ENCODE results near the gene LENG8. TPM values are rescaled to one million over a fixed set of nuclear protein-coding genes. Genes with fewer than 3 reads are reported as not detected.
"Not testable (repeated sequence)": the region's sequence is repeated elsewhere in the genome, so short reads cannot be mapped to it uniquely, and the experiment has no call there.

LENG8 gene
- total RNA-seq, 1 donor from 2014 or later = 39.1 TPM

- peak; percentile 78 for TF ChIP-seq CTCF (conservative IDR thresholded peaks at IDR 0.05; ENCODE audit: low read depth, low read length)
- H3K4me3 ChIP-seq (ENCODE audit: low read depth, low read length) = no peak overlapping the region
- DNase-seq (ENCODE audit: low read depth) = no peak
Measured at GRCh38 chr19:54481326-54481930, 32.4 kb downstream of the LENG8 start.

DNA sequence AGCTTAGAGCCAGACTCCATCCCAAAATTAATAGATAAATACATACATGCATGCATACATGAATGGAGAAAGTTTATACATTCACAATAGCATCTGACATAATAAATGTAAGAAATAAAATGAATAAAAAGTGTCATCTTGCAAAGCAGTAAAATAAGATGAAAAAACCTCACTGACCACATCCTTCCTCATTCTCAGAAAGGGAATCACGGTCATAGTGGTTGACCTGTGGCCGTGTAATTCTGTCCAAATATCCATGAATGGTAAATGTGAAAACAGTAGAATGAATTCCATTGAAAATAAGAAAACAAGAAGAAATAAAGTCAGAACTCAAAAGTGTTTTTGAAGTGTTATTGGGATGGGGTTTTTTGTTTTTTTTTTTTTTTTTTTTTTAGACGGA is 33.9 kb downstream of the LENG8 start:
- no peak for DNase-seq (ENCODE audit: low read depth)
- no peak for TF ChIP-seq CTCF (conservative IDR thresholded peaks at IDR 0.05; ENCODE audit: low read depth, low read length)
- H3K4me3 ChIP-seq (ENCODE audit: low read depth, low read length) = no peak overlapping the region

DNA sequence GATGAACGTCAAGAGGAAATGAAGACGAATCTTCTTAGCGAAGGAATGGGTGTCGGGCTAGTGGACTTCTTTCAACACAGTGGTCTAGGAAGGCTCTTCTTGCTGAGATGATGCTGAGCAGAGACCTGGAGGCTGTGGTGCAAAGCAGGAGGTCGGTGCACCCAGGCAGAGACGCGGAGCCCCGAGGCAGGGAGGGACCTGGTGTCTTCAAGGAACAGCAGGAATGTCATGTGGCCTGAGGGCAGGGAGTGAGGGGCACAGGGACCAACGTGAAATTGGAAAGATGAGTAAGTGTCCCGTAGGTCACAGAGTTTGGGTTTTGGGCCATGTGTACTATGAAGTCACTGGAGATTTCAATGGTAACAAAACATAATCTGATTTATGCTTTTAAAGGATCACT is 35.5 kb downstream of the LENG8 start:
- DNase-seq (ENCODE audit: low read depth) = no peak
- no peak overlapping the region for H3K4me3 ChIP-seq (ENCODE audit: low read depth, low read length)
- TF ChIP-seq CTCF (conservative IDR thresholded peaks at IDR 0.05; ENCODE audit: low read depth, low read length) = no peak

GRCh38 chr19:54485851-54486250 is 36.9 kb downstream of the LENG8 start:
- no peak for DNase-seq (ENCODE audit: low read depth)
- no peak overlapping the region for H3K4me3 ChIP-seq (ENCODE audit: low read depth, low read length)
- TF ChIP-seq CTCF (conservative IDR thresholded peaks at IDR 0.05; ENCODE audit: low read depth, low read length) = no peak

DNA sequence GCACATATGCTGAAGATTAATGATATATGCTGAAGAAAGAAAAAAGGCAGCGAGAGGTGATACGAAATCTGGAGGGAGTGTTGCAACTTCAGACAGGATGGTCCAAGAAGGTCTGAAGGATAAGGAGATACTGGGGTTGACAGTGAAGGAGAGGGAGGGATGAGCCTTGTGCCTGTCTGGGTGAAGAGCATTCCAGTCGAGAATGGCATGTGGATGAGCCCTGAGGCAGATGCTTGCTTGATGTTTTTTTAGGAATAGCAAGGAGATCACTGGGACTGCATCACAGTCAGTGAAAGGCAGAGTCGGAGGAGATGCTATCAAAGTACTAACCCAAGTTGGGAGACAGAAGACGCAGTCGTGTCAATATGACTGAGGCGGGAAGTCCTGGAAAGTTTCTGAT is 40.3 kb downstream of the LENG8 start:
- no peak for DNase-seq (ENCODE audit: low read depth)
- no peak for TF ChIP-seq CTCF (conservative IDR thresholded peaks at IDR 0.05; ENCODE audit: low read depth, low read length)
- H3K4me3 ChIP-seq (ENCODE audit: low read depth, low read length) = no peak overlapping the region

DNA sequence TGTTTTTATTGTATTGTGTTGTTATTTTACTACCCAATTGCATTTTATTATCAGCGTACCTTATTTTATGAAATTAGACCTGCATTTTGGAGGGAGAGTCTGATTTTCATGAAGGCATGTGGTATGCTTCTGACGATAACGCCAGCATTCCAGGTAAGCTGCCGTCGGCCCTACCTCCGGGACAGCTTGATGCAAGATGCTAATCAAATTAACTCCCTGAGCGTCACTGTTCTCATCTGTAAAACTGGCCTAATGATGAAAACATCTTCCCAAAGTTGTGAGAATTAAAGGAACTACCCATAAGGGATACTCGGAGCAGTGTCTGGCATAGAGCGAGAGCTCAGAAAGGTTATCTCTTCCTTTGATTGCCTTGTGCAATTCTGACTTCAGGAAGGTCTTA is 40.8 kb downstream of the LENG8 start:
- TF ChIP-seq CTCF (conservative IDR thresholded peaks at IDR 0.05; ENCODE audit: low read depth, low read length) = no peak
- no peak for DNase-seq (ENCODE audit: low read depth)
- H3K4me3 ChIP-seq (ENCODE audit: low read depth, low read length) = no peak overlapping the region

DNA sequence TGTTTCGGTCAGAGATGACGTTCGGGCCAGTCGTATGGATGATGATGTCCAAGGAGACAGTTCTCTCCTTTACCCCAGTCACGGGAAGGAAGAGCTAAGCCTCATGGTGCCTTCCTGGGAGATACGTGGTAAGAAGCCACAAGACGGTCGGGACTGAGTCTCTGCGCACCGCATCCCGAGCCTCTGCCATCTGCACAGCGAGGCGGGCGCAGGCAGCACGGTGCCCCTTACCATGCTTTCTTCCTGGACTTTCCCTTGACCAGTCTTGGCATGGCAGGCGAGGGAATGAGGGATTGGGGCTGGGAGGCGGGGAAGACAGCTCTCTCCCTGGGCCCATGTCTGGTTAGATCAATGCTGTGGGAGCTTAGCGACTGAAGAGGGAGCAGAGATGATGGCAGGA is 43.6 kb downstream of the LENG8 start:
- DNase-seq (ENCODE audit: low read depth) = no peak
- no peak overlapping the region for H3K4me3 ChIP-seq (ENCODE audit: low read depth, low read length)
- TF ChIP-seq CTCF (conservative IDR thresholded peaks at IDR 0.05; ENCODE audit: low read depth, low read length) = no peak

DNA sequence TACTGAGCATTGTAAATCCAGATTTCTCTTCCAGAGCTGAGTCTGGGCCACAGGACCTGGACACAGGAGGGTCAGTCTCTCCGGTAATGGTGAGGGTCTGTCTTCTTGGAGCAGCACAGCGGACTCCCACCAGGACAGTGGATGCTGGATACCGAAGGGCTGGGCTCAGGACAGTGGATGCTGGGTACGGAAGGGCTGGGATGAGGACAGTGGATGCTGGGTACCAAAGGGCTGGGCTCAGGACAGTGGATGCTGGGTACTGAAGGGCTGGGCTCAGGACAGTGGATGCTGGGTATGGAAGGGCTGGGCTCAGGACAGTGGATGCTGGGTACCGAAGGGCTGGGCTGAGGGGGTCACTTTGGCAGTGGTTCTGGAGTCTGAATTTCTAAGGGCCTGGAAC is 44.1 kb downstream of the LENG8 start:
- not testable (repeated sequence) for DNase-seq (ENCODE audit: low read depth); H3K4me3 ChIP-seq (ENCODE audit: low read depth, low read length)
